HepG2 (cell line): Measurements from ENCODE around the gene PLEKHH3. TPM values are rescaled to one million over a fixed set of nuclear protein-coding genes. Genes with fewer than 3 reads are reported as not detected.
A peak's percentile ranks its signal among the peaks of the same experiment; 100 is the strongest.

Experiments used
- EP300 ChIP-seq, 3 experiments: sonication (generic) in 1 of 3; formaldehyde crosslinking in 1 of 3; IDR thresholded peaks; 2 replicates each; pipeline versions ENCODE4 v1.5.1 to v1.6.1; 2011 to 2020; ENCODE audit warnings: low read depth in 2 of 3, low read length in 2 of 3, borderline replicate concordance in 1 of 3, improper control_type of control experiment in 1 of 3, mild to moderate bottlenecking in 1 of 3, missing genetic modification reagents in 1 of 3, moderate library complexity in 1 of 3
- GATAD1 ChIP-seq: IDR thresholded peaks from 2 replicates; pipeline ENCODE4 v1.6.1; 2016; ENCODE audit warnings: missing genetic modification reagents, missing compliant biosample characterization
- GFI1 ChIP-seq: sonication (generic); formaldehyde crosslinking; IDR thresholded peaks from 2 replicates; pipeline ENCODE4 v1.5.0; 2020; ENCODE audit warnings: missing genetic modification reagents, mild to moderate bottlenecking, borderline replicate concordance
- NFKBIZ ChIP-seq: IDR thresholded peaks from 2 replicates; pipeline ENCODE4 v1.6.1; 2018; ENCODE audit warnings: missing genetic modification reagents, missing compliant biosample characterization
- THAP11 ChIP-seq: IDR thresholded peaks from 2 replicates; pipeline ENCODE4 v1.6.1; 2016; ENCODE audit warnings: missing biosample characterization, missing genetic modification reagents
- ZFYVE20 ChIP-seq: sonication (generic); formaldehyde crosslinking; IDR thresholded peaks from 2 replicates; pipeline ENCODE4 v1.8.0; 2023; ENCODE audit warnings: low read depth, mild to moderate bottlenecking, moderate library complexity, missing genetic modification reagents, borderline replicate concordance
- ZKSCAN5 ChIP-seq: sonication (generic); formaldehyde crosslinking; IDR thresholded peaks from 2 replicates; pipeline ENCODE4 v1.5.1; 2020; ENCODE audit warnings: mild to moderate bottlenecking, missing genetic modification reagents
- ZNF333 ChIP-seq: sonication (generic); formaldehyde crosslinking; IDR thresholded peaks from 2 replicates; pipeline ENCODE4 v1.4.0; 2020; ENCODE audit warnings: mild to moderate bottlenecking, missing genetic modification reagents, borderline replicate concordance
- ZNF451 ChIP-seq: sonication (generic); formaldehyde crosslinking; IDR thresholded peaks from 2 replicates; pipeline ENCODE4 v1.5.0; 2020; ENCODE audit warnings: mild to moderate bottlenecking, missing genetic modification reagents
- polyA plus RNA-seq, 8 experiments: library from polyadenylated mRNA; depleted of rRNA in 3 of 8; stranded (reverse) in 7 of 8; unstranded in 1 of 8; fragments of >200 nt; fragmentation: Illumina TruSeq in 4 of 8; extraction: Trizol in 4 of 8; gene quantifications; 2 replicates each; pipeline versions ENCODE4 v1.2.1 to v1.2.3, GENCODE V29; 2011 to 2016; ENCODE audit warnings: low read depth in 4 of 8, missing spikeins in 1 of 8, mixed read lengths in 1 of 8; ENCODE audit not compliant: insufficient read depth in 1 of 8
- total RNA-seq, 5 experiments: library from RNA; depleted of rRNA; stranded (reverse); fragments of >200 nt; fragmentation: Illumina TruSeq; extraction: Trizol; gene quantifications; 2 replicates each; pipeline ENCODE4 v1.2.3, GENCODE V29; 2016; ENCODE audit warnings: low read depth in 1 of 5
- TF ChIP-seq, protein P1 (sequence below), 2 experiments: fragments of 450-650 bp in 1 of 2; sonication (generic) in 1 of 2; formaldehyde crosslinking in 1 of 2; IDR thresholded peaks; 2 replicates each; pipeline versions ENCODE4 v1.6.1 to v1.8.0; 2016 to 2022; ENCODE audit warnings: antibody characterized with exemption in 1 of 2, mild to moderate bottlenecking in 1 of 2, missing genetic modification reagents in 1 of 2
- TF ChIP-seq, protein P2 (sequence below): sonication (generic); formaldehyde crosslinking; IDR thresholded peaks from 2 replicates; pipeline ENCODE4 v1.5.0; 2020; ENCODE audit warnings: missing genetic modification reagents
- TF ChIP-seq, protein P3 (sequence below): sonication (generic); formaldehyde crosslinking; IDR thresholded peaks from 2 replicates; pipeline ENCODE4 v1.4.0; 2020; ENCODE audit warnings: missing genetic modification reagents
- TF ChIP-seq, protein P4 (sequence below): IDR thresholded peaks from 2 replicates; pipeline ENCODE4 v1.6.1; 2012; ENCODE audit warnings: inconsistent platforms

Gene PLEKHH3
- total and polyA plus RNA-seq, 2 of the 13 experiments (the other 11 are each of a cell fraction or from before 2014, with no cell fraction given): 6.0 to 19.9 TPM

DNA sequence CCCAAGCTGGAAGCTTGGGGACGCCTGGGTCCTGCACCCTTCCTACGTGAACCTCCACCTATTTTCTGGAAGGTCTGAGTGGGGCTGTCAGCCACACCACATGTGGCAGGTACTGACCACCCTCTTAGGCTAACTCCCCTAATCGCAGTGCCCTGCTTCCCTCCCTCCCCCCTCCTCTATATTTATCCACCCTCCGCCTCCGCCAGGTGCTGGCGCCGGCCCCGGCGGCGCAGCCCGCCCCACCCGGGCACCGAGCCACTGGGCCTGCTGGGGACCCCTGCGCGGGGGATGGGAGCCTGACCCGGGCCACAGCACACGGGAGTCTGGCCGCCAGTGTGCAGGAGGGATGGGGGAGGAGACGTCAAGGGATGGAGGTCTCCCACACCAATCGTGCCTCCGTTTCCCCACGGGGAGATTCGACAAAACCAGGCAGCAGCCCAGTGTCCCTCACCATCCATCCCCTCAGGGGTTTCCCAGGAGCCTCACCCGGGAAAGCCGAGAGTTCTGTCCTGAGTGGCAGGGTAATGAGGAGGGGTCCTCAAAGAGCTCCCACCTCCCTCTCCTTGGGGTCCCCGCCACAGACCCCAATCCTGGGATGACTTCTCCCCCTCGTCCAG lies 1.3 kb downstream of the PLEKHH3 start (continued):
- no peak for TF ChIP-seq ZFYVE20 (CRISPR knock-in tag)
- TF ChIP-seq GFI1 (CRISPR knock-in tag): 0 out of 2 replicates have a peak, but pooled peaks have one; percentile 4
- TF ChIP-seq ZNF333 (CRISPR knock-in tag): peak; percentile 2; the same call in 1 of the 2 replicates
- TF ChIP-seq NFKBIZ (CRISPR knock-in tag): no peak
- TF ChIP-seq ZKSCAN5 (CRISPR knock-in tag): no peak
- TF ChIP-seq THAP11: no peak; the same call in 1 of the 2 replicates
- TF ChIP-seq, protein P1, sequence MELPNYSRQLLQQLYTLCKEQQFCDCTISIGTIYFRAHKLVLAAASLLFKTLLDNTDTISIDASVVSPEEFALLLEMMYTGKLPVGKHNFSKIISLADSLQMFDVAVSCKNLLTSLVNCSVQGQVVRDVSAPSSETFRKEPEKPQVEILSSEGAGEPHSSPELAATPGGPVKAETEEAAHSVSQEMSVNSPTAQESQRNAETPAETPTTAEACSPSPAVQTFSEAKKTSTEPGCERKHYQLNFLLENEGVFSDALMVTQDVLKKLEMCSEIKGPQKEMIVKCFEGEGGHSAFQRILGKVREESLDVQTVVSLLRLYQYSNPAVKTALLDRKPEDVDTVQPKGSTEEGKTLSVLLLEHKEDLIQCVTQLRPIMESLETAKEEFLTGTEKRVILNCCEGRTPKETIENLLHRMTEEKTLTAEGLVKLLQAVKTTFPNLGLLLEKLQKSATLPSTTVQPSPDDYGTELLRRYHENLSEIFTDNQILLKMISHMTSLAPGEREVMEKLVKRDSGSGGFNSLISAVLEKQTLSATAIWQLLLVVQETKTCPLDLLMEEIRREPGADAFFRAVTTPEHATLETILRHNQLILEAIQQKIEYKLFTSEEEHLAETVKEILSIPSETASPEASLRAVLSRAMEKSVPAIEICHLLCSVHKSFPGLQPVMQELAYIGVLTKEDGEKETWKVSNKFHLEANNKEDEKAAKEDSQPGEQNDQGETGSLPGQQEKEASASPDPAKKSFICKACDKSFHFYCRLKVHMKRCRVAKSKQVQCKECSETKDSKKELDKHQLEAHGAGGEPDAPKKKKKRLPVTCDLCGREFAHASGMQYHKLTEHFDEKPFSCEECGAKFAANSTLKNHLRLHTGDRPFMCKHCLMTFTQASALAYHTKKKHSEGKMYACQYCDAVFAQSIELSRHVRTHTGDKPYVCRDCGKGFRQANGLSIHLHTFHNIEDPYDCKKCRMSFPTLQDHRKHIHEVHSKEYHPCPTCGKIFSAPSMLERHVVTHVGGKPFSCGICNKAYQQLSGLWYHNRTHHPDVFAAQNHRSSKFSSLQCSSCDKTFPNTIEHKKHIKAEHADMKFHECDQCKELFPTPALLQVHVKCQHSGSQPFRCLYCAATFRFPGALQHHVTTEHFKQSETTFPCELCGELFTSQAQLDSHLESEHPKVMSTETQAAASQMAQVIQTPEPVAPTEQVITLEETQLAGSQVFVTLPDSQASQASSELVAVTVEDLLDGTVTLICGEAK (IDR thresholded peaks at IDR 0.05): no peak
- TF ChIP-seq, protein P1 (CRISPR knock-in tag; IDR thresholded peaks at IDR 0.05): no peak
- TF ChIP-seq, protein P2, sequence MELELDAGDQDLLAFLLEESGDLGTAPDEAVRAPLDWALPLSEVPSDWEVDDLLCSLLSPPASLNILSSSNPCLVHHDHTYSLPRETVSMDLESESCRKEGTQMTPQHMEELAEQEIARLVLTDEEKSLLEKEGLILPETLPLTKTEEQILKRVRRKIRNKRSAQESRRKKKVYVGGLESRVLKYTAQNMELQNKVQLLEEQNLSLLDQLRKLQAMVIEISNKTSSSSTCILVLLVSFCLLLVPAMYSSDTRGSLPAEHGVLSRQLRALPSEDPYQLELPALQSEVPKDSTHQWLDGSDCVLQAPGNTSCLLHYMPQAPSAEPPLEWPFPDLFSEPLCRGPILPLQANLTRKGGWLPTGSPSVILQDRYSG: no peak
- TF ChIP-seq, protein P3, sequence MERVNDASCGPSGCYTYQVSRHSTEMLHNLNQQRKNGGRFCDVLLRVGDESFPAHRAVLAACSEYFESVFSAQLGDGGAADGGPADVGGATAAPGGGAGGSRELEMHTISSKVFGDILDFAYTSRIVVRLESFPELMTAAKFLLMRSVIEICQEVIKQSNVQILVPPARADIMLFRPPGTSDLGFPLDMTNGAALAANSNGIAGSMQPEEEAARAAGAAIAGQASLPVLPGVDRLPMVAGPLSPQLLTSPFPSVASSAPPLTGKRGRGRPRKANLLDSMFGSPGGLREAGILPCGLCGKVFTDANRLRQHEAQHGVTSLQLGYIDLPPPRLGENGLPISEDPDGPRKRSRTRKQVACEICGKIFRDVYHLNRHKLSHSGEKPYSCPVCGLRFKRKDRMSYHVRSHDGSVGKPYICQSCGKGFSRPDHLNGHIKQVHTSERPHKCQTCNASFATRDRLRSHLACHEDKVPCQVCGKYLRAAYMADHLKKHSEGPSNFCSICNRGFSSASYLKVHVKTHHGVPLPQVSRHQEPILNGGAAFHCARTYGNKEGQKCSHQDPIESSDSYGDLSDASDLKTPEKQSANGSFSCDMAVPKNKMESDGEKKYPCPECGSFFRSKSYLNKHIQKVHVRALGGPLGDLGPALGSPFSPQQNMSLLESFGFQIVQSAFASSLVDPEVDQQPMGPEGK (CRISPR knock-in tag): peak; percentile 7; the same call in 1 of the 2 replicates
- TF ChIP-seq ZNF451: 0 out of 2 replicates have a peak, but pooled peaks have one; percentile 15
- TF ChIP-seq, protein P4, sequence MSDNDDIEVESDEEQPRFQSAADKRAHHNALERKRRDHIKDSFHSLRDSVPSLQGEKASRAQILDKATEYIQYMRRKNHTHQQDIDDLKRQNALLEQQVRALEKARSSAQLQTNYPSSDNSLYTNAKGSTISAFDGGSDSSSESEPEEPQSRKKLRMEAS: 0 out of 2 replicates have a peak, but pooled peaks have one; percentile 29
- no peak for TF ChIP-seq EP300 (IDR thresholded peaks at IDR 0.05; ENCODE audit: low read depth in 2 of 2, low read length in 2 of 2)
- 0 out of 2 replicates have a peak, but pooled peaks have one; percentile 7 for TF ChIP-seq EP300 (CRISPR knock-in tag; IDR thresholded peaks at IDR 0.05; ENCODE audit: borderline replicate concordance)
- TF ChIP-seq GATAD1 (CRISPR knock-in tag): peak; percentile 11; the same call in 1 of the 2 replicates
